IMR-90 (cell line): ENCODE data around the gene IFT74. TPM values are rescaled to one million over a fixed set of nuclear protein-coding genes. Genes with fewer than 3 reads are reported as not detected.

Experiments
- ATAC-seq: fragments of 200-7000 bp; cut with Tn5 transposase; 2 replicates; pipeline ENCODE4 v1.9.1; 2020; ENCODE audit warnings: low read depth, mild to moderate bottlenecking, moderate library complexity
- BruUV-seq: library from RNA; stranded (reverse); fragments of 400-500 nt; replicated peaks from 2 replicates; lab custom pipeline; 2021; lab: Mats Ljungman, UMichigan
- CTCF ChIA-PET: fragments of 300-600 bp; formaldehyde crosslinking; extraction: SDS; loops from one replicate; lab custom pipeline; 2021; ENCODE audit warnings: antibody characterized with exemption; lab: Yijun Ruan, JAX
- POLR2A ChIA-PET: fragments of 300-600 bp; sonication (Branson Sonifier 250); formaldehyde crosslinking; loops from one replicate; lab custom pipeline; 2022; ENCODE audit warnings: antibody characterized with exemption; ENCODE audit not compliant: unreplicated experiment; lab: Charles Lee
- DNase-seq: peaks from one replicate; pipeline ENCODE4 v3.0.0; 2013
- H2AFZ ChIP-seq: replicated peaks from 2 replicates; pipeline ENCODE3; 2013; ENCODE audit warnings: low read length, mild to moderate bottlenecking; ENCODE audit not compliant: poor library complexity
- H2AK5ac ChIP-seq: 2 replicates; pipeline ENCODE4 v1.6.1; 2013; ENCODE audit warnings: low read depth, low read length, inconsistent platforms
- H2AK9ac ChIP-seq: replicated peaks from 2 replicates; pipeline ENCODE3; 2013; ENCODE audit warnings: mild to moderate bottlenecking, low read depth, low read length, moderate library complexity; ENCODE audit not compliant: poor library complexity
- H2BK120ac ChIP-seq: 2 replicates; pipeline ENCODE4 v1.6.1; 2013; ENCODE audit warnings: low read depth, low read length, inconsistent platforms
- H2BK15ac ChIP-seq: 3 replicates; pipeline ENCODE4 v1.6.1; 2013; ENCODE audit warnings: low read depth, low read length, inconsistent platforms
- H2BK20ac ChIP-seq: 2 replicates; pipeline ENCODE4 v1.6.1; 2013; ENCODE audit warnings: low read depth, mild to moderate bottlenecking, inconsistent platforms, low read length, moderate library complexity
- H2BK5ac ChIP-seq: 2 replicates; pipeline ENCODE4 v1.6.1; 2013; ENCODE audit warnings: mild to moderate bottlenecking, low read depth, low read length, inconsistent platforms; ENCODE audit not compliant: poor library complexity, severe bottlenecking
- H3K14ac ChIP-seq: replicated peaks from 2 replicates; pipeline ENCODE4 v1.6.1; 2013; ENCODE audit warnings: low read depth, low read length, inconsistent platforms
- H3K18ac ChIP-seq: 2 replicates; pipeline ENCODE4 v1.6.1; 2013; ENCODE audit warnings: low read depth, low read length, control low read depth
- H3K23ac ChIP-seq: 2 replicates; pipeline ENCODE4 v1.6.1; 2013; ENCODE audit warnings: low read depth, low read length, inconsistent platforms
- H3K27ac ChIP-seq: 2 replicates; pipeline ENCODE4 v1.5.1; 2013; ENCODE audit warnings: mild to moderate bottlenecking, control low read depth, low read length; ENCODE audit not compliant: insufficient read depth
- H3K27me3 ChIP-seq: 2 replicates; pipeline ENCODE4 v1.6.1; 2013; ENCODE audit warnings: low read length; ENCODE audit not compliant: control insufficient read depth, insufficient read depth
- H3K36me3 ChIP-seq: 2 replicates; pipeline ENCODE4 v1.6.1; 2013; ENCODE audit warnings: low read length, mixed read lengths; ENCODE audit not compliant: control insufficient read depth, insufficient read depth
- H3K4ac ChIP-seq: 2 replicates; pipeline ENCODE4 v1.6.1; 2013; ENCODE audit warnings: low read depth, low read length, inconsistent platforms
- H3K4me1 ChIP-seq: 2 replicates; pipeline ENCODE4 v1.6.1; 2013; ENCODE audit warnings: low read length, mixed read lengths; ENCODE audit not compliant: control insufficient read depth, insufficient read depth
- H3K4me2 ChIP-seq: 2 replicates; pipeline ENCODE4 v1.6.1; 2013; ENCODE audit warnings: low read depth, mild to moderate bottlenecking, control low read depth, low read length, moderate library complexity
- H3K4me3 ChIP-seq: 2 replicates; pipeline ENCODE4 v1.5.1; 2013; ENCODE audit warnings: low read depth, mild to moderate bottlenecking, control low read depth, low read length, moderate library complexity; ENCODE audit not compliant: insufficient read depth
- H3K56ac ChIP-seq: 2 replicates; pipeline ENCODE4 v1.6.1; 2013; ENCODE audit warnings: low read length, inconsistent platforms; ENCODE audit not compliant: insufficient read depth; ENCODE audit errors: extremely low read depth
- H3K79me1 ChIP-seq, 2 experiments: 2 replicates each; pipeline ENCODE4 v1.6.1; 2013; ENCODE audit warnings: low read length in 2 of 2, inconsistent platforms in 1 of 2, low read depth in 1 of 2
- H3K9ac ChIP-seq: 2 replicates; pipeline ENCODE4 v1.6.1; 2013; ENCODE audit warnings: low read depth, low read length, control low read depth
- H3K9me1 ChIP-seq: 2 replicates; pipeline ENCODE4 v1.6.1; 2013; ENCODE audit warnings: low read length, inconsistent platforms; ENCODE audit not compliant: insufficient read depth
- H3K9me3 ChIP-seq: 2 replicates; pipeline ENCODE4 v1.6.1; 2013; ENCODE audit warnings: low read length; ENCODE audit not compliant: control insufficient read depth, insufficient read depth
- H4K20me1 ChIP-seq: 2 replicates; pipeline ENCODE4 v1.6.1; 2013; ENCODE audit warnings: low read length, inconsistent platforms; ENCODE audit not compliant: insufficient read depth
- H4K5ac ChIP-seq: 2 replicates; pipeline ENCODE4 v1.6.1; 2013; ENCODE audit warnings: mild to moderate bottlenecking, low read depth, low read length, control low read depth
- H4K8ac ChIP-seq, 2 experiments: 2 replicates each; pipeline ENCODE4 v1.6.1; 2013; ENCODE audit warnings: low read depth in 2 of 2, low read length in 2 of 2, control low read depth in 1 of 2, inconsistent platforms in 1 of 2
- H4K91ac ChIP-seq: 2 replicates; pipeline ENCODE4 v1.6.1; 2013; ENCODE audit warnings: low read depth, low read length, inconsistent platforms; ENCODE audit not compliant: insufficient read depth
- FOS ChIP-seq: fragments of 150-350 bp; IDR thresholded peaks from 2 replicates; pipeline ENCODE4 v1.6.1; 2016; ENCODE audit warnings: low read depth, low read length
- MAFK ChIP-seq: IDR thresholded peaks from 2 replicates; pipeline ENCODE4 v1.6.1; 2012; ENCODE audit warnings: low read depth, low read length, improper control_type of control experiment
- MXI1 ChIP-seq: IDR thresholded peaks from 2 replicates; pipeline ENCODE4 v1.6.1; 2012; ENCODE audit warnings: low read depth, mild to moderate bottlenecking, low read length, moderate library complexity, borderline replicate concordance
- NFE2L2 ChIP-seq: fragments of 150-350 bp; IDR thresholded peaks from 2 replicates; pipeline ENCODE4 v1.6.1; 2016; ENCODE audit warnings: low read depth, mild to moderate bottlenecking, low read length
- POLR2A ChIP-seq: IDR thresholded peaks from 2 replicates; pipeline ENCODE4 v1.6.1; 2012; ENCODE audit warnings: mild to moderate bottlenecking, low read depth, low read length
- RCOR1 ChIP-seq: IDR thresholded peaks from 2 replicates; pipeline ENCODE4 v1.6.1; 2012; ENCODE audit warnings: mild to moderate bottlenecking, low read length, improper control_type of control experiment; ENCODE audit not compliant: insufficient replicate concordance
- dilution Hi-C: fragments of 300-500 bp; cut with HindIII; formaldehyde crosslinking; loops from one replicate; pipeline ENCODE4 v1.14.3; 2018; ENCODE audit warnings: low sequenced_read_pairs; ENCODE audit not compliant: unreplicated experiment
- in situ Hi-C: fragments of 300-500 bp; cut with MboI; formaldehyde crosslinking; loops from 3 replicates; pipeline ENCODE4 v1.14.3; 2019; ENCODE audit warnings: low sequenced_read_pairs, inconsistent platforms, mixed read lengths
- intact Hi-C: fragments of 100-400 bp; cut with micrococcal nuclease; formaldehyde crosslinking; loops from 2 replicates; pipeline ENCODE4 v1.10.0; 2022
- polyA plus RNA-seq, 3 experiments: library from polyadenylated mRNA; depleted of rRNA; stranded (reverse); fragments of >200 nt; gene quantifications; 2 replicates each; pipeline ENCODE4 v1.2.3, GENCODE V29; 2012; ENCODE audit warnings: low replicate concordance in 1 of 3
- total RNA-seq: library from RNA; depleted of rRNA; stranded (reverse); fragments of >200 nt; gene quantifications from 2 replicates; pipeline ENCODE4 v1.2.3, GENCODE V29; 2012

Gene IFT74
- total and polyA plus RNA-seq, 2 of the 4 experiments (the other 2 are of a cell fraction): 4.6 to 12.2 TPM

DNA sequence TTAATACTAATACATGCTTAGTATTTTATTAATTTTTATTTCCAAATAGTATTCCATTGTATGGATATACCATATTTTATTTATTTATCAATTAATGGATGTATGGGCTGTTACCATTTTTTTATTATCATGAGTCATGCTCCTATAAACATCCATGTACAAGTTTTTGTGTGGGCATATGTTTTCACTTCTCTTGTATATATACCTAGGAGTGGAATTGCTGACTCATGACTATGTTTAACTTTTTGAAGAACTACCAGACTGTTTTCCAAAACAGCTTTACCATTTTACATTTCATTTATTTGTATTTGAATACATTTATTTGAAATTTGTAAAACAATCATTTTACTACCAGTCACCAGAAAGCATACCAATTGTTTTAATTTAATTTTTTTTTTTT lies 63.4 kb downstream of the IFT74 start:
- H3K14ac ChIP-seq: no peak overlapping the region
- no peak overlapping the region for H3K4me2 ChIP-seq
- ChIA-PET POLR2A (no interaction called here), CTCF (interaction anchor here (0.6 to 1.7 kb wide), 3 partner anchors 14 to 101 kb away, joined by 4 to 6 read pairs (median 6); partner anchors contain the start of gene TEK)
- H2BK120ac ChIP-seq: no peak overlapping the region; the same call in 1 of the 2 replicates
- H3K4ac ChIP-seq: no peak overlapping the region
- no peaks in the 10 kb centered on the region for H3K9me1 ChIP-seq
- no peaks in the 10 kb centered on the region for H3K4me1 ChIP-seq
- H3K9me3 ChIP-seq: no peaks in the 10 kb centered on the region; the same call in 1 of the 2 replicates
- intact Hi-C loops (loop anchor here (10.0 kb wide), 1 partner anchor 55 kb away; no protein-coding TSS in a partner anchor), in situ Hi-C loops (no loop called here), dilution Hi-C loops (no loop called here)
- H3K27me3 ChIP-seq: no peaks in the 10 kb centered on the region
- no peak overlapping the region for H3K9ac ChIP-seq
- no peaks in the 10 kb centered on the region for H3K79me1 ChIP-seq
- H2AFZ ChIP-seq: no peak overlapping the region
- H3K18ac ChIP-seq: no peak overlapping the region
- no peak overlapping the region for H4K5ac ChIP-seq
- peak overlapping the region; percentile 83 for H2BK5ac ChIP-seq
- no peak overlapping the region for H2BK20ac ChIP-seq
- no peak overlapping the region for H4K8ac ChIP-seq
- H3K36me3 ChIP-seq: peaks cover 10% of the 10 kb centered on the region
- H2BK15ac ChIP-seq: no peak overlapping the region
- H3K4me3 ChIP-seq: no peak overlapping the region
- DNase-seq: peak; percentile 87
- no TSS peak for BruUV-seq
- peak; percentile 85 for ATAC-seq
- no peaks in the 10 kb centered on the region for H4K20me1 ChIP-seq
- H2AK5ac ChIP-seq: no peak overlapping the region
- H2AK9ac ChIP-seq: no peak overlapping the region
- H3K27ac ChIP-seq: no peak overlapping the region; the same call in 1 of the 2 replicates
- peak; percentile 87 for TF ChIP-seq FOS
- TF ChIP-seq RCOR1: no peak
- TF ChIP-seq NFE2L2: peak; percentile 92
- no peak for TF ChIP-seq MXI1
- TF ChIP-seq MAFK: peak; percentile 100
- no peak for TF ChIP-seq POLR2A
- H4K91ac ChIP-seq: no peak overlapping the region
- H3K56ac ChIP-seq: no peak overlapping the region
- no peak overlapping the region for H3K23ac ChIP-seq
